NCI-H510A (cell line): ENCODE measurements around the gene GEMIN5.
A peak's percentile ranks its signal among the peaks of the same experiment; 100 is the strongest.
"Not testable (repeated sequence)": the region's sequence is repeated elsewhere in the genome, so short reads cannot be mapped to it uniquely, and the experiment has no call there.

ENCODE experiments used
- DNase-seq: peaks from one replicate; lab custom pipeline; 2025; lab: John Stamatoyannopoulos, UW

Gene GEMIN5

DNA sequence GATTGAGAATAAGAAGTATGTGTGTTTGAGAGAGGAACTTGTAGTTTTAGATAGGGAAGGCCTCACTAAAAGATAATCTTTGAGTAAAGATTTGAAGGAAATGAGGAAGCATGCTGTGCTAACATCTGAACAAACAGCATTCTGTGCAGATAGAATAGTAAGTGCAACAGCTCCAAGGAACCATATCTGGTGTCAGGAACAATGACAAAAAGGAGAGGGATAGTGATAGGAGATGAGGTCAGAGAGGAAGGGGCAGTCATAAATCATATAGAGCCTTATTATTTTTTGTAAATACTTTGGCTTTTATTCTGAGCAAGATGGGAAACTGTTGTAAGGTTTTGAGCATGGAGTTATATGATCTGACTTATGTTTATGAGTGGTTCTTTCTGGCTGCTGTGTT, 6.7 kb upstream of the GEMIN5 start:
- DNase-seq = no peak

DNA sequence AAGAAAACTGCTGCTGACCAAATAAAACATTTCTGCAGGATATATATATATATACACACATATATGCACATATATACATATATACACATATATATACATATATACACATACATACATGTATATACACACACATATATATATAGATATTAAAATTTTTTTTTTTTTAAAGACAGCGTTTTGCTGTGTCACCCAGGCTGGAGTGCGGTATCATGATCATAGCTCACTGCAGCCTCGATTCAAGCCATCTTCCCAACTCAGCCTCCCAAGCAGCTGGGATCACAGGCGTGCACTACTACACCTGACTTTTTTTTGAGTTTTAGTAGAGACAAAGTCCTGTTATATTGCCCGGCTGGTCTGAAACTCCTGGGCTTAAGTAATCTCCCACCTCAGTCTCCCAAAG, 5.5 kb upstream of the GEMIN5 start:
- no peak for DNase-seq

DNA sequence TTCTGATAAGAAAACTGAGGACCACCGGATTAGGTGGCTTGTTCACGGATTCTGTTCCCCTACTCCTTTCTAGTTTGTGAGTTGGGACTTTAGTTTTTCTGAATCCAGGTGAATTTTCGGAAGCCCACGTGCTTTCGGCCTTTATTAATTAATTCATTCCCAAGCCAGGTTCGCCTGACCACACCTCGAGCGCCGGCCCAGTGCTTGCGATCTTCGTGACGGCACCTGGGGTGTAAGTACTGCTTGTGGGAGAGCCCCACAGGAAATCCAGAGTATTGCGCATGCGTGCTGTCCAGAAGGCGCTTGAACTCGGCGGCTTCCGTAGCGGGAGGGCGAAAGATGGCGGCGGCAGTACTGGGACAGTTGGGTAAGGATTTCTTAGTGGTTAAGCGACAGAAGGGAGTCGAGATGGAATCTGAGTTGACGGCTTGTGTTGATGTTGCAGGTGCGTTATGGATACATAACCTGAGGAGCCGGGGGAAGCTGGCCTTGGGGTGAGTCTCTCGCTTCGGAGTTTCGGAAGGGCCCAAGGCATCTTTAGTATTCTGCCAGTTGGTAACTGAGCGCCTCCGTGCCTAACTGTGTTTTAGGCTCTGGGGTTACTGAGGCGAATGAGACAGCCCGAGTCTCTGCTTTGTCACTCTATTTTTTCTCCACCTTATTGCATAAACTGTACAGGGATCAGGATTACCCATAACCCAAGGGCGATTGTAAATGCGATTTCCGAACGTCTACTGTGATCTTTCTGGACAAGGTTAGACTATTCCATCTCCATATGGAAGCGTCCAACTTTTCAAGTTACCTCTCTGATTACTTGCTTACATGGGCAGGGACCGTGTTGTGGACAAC, 3.0 kb upstream of the GEMIN5 start, which contains the start of gene MRPL22:
Gene MRPL22 (plus strand): TSS at position 302 of the 849 bp plus-strand sequence. CDS start 38 bp downstream, at position 340.
- peak; percentile 67 for DNase-seq

DNA sequence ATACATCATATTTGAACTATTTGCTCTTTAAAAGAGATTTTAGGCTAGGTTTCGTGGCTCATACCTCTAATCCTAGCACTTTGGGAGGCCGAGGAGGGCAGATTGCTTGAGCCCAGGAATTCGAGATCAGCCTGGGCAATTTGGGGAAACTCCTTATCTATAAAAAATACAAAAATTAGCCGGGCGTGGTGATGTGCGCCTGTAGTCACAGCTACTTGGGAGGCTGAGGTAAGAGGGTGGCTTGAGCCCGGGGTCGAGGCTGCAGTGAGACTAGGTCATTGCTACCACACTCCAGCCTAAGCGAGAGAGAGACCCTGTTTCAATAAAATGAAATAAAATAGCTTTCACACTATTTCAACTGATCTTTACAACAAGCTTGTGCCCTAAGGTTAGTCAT, 2.4 kb upstream of the GEMIN5 start:
- no peak for DNase-seq

DNA sequence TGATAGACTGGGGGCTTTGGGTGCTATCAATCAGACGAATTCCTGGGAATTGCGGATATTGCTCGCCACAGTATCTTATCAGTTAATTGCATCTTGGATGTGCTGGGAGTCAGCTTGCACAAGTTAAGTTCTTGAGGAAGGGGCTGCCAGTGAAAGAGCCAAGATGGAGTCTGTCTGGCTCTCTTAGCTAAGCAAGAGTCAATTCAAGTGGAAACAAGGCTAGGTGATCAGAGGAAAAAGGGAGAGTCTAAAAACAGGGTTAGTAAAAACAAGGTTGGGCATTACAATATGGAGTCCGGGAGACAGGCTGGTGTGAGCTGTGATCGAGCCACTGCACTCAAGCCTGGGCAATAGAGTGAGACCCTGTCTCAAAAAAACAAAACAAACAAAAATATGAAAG, 1.4 kb upstream of the GEMIN5 start:
- DNase-seq = not testable (repeated sequence)

DNA sequence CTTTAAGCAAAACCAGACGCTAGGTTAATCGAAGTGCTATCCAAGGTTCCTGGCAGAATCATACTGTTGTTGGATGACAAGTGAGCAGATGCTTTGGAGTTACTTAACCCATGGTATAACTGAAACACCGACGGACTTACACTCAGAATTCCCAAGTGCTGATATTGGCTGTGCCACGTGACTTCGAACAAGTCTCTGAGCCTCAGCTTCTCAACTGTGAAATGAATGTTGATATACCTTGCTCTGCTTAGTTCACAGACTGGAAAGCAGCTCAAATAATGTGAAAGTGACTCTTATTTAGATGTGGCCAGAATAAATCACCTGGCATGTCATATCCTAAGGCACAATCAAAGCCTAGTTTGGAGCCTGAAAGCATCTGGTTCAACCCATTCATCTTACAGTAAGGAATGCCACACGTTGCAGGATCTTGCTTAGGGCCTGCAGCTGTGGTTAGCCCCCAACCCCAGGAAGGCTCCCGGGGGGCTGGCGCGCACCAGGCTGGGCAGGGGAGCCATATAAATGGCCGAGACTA, 759 bp downstream of the GEMIN5 start:
- DNase-seq = no peak

DNA sequence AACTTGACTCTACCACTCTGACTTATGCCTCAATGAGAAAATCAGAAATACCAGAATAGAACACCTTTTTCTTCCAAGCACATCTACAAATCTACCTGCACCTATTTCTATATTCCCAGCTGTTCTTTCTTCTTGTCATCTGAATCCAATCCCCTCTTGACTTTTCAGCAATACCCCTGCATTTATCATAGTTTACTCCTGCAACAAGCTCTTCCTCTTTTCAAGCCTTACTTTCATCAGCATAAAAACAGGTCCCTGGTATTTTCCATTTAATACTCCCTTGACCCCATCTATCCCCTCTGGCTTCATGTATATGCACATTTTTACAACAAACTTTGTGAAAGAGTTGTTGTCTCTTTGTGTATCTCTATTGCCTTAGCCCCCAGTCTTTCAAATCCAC, 3.1 kb downstream of the GEMIN5 start:
- DNase-seq = no peak

DNA sequence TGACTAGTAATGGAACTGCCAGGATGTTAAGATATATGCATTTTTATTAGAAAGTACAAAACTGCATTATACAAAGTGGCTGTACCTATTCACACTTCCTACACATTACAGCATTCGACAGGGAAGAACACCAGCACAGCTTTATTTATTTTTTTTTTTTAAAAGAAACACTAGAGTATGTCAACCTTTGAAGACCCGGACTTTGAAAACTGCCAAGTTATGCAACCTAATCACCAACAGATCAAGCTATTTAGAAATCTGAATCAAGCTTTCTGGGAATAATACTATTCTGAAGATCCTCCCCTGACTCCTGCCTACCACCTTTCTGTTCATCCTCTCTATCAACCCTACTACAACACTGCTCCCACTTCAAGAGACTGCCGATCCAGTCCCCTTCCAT, 4.5 kb downstream of the GEMIN5 start:
- DNase-seq = no peak

DNA sequence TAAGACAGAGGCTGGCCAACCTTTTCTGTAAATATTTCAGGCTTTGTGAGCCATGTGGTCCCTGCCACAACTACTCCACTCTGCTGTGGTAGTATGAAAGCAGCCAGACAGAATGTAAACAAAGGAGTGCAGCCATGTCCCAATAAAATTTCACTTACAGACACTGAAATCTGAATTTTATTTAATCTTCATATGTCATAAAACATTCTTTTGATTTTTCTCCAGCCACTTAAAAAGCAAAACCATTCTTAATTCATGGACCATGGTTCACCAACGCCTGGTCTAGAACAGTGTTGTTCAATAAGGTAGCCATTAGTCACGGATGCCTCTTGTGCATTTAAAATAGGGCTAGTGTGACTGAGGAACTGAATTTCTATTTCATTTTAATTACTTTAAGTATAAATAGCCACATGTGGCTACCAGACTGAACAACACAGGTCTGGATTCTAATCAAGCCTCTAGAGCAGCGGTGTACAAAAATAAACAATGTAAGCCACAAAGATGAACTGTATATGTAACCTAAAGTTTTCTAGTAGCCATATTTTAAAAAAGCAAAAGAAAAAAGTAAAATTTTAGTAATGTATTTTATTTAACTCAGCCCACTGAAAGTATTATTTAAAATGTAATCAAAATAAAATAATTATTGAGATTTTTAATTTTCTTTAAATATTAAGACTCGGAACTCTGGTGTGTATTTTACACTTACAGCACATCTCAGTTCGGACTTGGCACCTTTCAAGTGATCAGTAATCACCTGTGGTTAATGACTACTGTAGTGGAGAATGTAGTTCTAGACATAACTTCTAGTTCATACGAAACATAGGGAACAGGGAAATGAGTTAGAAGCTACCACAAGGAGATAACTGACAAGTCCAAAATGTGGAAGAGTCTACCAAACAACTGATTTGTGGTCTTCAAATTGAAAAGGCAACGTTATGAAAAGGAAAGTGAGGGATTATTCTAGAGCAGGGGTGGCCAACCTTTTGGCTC, 14.3 kb downstream of the GEMIN5 start:
- DNase-seq = no peak

DNA sequence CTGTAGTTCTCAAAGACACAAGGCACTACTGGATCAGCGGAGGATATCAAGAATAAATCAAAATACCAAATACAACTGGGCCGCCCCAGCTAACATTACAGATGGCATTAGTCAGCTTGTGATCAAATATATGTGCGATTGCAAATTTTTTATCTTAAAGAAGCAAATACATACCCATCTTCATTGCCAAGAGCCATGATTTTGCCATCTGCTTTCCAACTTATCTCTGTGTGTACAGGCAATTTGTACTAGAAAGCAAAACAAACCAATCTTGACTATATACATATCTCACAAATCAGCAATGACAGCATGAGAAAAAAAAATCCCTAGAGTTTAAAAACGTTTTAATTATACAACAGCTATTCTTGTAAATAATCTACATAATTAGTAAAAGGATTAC, 20.3 kb downstream of the GEMIN5 start:
- DNase-seq = no peak

DNA sequence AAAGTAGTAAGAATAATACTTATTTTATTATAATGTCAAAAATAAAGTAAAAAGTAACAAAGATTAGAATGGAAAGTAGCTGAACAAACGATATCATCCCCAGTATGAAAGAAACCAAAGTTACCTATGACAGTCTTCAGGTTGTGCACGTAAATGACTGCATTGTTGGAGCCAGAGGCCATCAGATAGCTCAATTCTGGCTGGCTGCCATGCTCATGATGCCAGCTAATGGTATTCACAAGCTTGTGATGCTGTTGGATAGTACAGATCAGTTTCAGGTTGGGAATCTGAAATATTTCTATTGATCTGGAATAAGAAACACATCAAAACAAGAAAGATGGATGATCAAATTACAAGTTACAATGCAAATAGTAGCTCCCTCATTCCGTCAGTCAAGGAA, 21.1 kb downstream of the GEMIN5 start:
- no peak for DNase-seq

DNA sequence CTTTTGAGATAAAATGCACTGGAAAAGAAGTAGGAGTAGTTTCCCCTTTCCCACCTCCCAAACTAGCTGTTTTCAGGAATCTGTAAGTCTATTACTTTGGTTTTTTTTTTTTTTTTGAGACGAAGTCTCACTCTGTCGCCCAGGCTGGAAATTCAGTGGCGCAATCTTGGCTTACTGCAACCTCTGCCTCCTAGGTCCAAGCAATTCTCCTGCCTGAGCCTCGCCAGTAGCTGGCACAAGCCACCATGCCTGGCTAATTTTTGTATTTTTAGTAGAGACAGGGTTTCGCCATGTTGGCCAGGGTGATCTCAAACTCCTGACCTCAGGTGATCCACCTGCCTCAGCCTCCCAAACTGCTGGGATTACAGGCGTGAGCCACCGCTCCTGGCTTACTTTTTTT, 32.4 kb downstream of the GEMIN5 start:
- DNase-seq = not testable (repeated sequence)

DNA sequence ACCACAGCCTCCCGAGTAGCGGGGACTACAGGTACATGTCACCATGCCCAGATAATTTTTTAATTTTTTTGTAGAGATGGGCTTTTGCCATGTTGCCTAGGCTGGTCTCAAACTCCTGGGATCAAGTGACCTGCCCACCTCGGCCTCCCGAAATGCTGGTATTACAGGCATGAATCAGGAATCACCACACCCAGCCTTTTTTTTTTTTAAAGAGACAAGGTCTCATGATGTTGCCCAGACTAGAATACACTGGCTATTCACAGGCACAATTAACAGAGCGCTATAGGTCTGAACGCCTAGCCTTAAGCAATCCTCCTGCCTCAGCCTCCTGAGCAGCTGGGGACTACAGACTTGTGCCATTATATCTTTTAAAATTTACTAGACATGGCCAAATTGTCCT, 36.1 kb downstream of the GEMIN5 start:
- no peak for DNase-seq

DNA sequence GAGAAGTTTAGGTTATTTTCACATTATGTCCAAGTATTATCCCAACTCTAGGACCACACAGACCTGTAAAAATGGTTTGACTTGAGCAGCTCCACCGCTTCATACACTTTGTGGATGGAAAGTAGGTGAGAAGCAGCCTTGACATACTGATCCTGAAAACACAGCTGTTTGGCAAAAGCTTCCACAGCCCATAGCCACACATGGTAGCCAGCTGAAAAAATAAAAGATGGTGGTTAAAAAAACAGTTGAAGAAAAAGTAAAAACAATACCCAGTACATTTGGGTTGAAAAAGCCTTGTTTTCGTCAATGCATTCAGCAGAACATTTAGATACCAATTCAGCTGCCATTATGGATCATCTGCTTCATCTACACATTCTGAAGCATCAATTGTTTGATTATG, 36.7 kb downstream of the GEMIN5 start:
- DNase-seq = no peak

DNA sequence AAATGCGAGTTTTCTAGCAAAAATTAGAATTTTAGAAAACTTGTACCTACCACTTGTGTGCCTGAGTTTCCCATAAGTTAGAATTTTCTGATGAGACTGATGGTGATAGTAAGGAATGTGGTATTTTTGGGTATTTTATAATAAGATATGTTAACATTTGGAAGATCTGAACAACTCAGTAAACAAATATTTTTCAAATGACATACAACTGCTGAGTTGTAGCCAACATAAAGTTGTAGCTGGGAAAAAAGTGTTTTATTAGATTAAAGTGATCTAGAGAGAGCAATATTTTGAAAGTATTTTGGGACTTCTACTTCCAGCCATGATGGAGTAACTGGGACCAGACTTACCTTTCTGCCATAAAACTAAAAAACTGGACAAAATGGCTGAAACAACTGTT, 37.9 kb downstream of the GEMIN5 start:
- DNase-seq = no peak

DNA sequence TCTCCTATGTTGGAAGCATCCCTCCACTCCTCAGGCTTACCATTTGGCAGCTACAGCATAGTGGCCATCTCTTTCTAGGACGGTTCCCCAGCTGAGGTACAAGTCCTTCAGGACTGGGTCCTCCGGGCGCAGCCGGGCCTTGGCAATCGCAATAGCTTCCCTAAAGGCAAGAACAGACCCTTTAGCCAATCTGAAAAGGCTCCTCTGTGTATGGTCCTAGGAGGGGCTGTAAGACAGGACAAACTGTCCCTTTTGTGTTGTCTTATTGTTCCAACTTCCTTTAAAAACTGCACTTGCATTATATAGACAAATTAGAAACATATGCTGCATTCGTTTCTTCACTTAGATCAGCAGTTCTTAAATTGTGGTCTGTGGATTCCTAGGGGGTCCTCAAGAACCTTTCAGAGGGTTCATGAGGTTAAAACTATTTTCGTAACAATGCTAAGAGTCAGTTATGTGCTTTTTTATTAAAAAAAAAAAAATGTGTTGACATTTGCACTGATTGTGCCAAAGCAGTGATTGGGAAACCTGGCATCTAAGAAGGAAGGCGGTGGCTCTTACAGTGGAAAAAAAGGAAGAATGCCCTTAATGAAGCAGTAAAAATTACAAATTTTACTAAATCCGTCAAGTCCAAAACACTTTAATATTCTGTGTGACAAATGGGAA, 38.7 kb downstream of the GEMIN5 start:
- DNase-seq = no peak

DNA sequence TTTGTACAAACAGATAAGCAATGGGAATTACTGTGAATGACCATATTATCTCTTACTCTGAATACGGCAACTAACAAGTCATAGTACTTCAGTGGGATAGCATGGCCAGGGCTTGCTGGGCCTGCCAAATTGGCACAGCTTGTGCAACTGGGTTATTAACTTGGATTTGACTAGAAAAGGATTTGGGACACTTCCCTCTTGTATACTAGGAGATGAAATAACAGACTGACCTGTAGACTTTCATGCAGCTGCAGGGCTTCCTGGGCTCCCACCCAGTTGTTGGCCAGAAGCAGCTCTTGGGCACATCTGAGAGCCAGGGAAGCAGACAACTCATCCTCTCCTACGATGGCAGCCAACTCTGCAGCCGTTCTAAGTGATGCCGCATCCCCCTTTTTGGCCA, 39.8 kb downstream of the GEMIN5 start:
- no peak for DNase-seq

DNA sequence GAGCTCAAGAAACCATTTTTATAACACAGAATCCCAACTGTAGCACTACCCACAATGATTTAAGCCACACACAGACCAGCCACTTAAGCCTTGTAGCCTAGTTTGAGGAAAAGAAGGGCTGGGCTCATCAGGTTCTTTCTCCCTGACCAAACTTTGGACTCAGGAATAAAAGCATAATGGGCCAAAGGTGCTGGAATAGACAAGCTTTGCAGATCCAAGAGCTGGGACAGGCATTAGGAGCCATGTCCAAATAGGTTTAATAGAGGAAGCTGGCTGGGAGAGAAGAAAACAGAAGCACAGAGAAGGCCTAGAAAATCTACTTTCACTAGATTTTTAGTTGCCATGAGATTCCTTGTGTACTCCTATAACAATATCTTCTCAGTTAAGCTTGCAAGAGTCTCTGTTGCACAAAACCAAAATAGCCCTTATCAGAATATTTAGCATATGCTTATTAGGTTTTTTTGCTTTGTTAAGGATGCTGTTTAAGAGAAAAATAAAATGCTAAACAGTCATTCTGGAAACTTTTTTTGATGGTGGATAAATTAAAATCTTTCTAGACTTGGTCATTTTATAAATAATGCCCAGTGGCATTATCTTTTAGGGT, 41.3 kb downstream of the GEMIN5 start:
- DNase-seq = no peak

DNA sequence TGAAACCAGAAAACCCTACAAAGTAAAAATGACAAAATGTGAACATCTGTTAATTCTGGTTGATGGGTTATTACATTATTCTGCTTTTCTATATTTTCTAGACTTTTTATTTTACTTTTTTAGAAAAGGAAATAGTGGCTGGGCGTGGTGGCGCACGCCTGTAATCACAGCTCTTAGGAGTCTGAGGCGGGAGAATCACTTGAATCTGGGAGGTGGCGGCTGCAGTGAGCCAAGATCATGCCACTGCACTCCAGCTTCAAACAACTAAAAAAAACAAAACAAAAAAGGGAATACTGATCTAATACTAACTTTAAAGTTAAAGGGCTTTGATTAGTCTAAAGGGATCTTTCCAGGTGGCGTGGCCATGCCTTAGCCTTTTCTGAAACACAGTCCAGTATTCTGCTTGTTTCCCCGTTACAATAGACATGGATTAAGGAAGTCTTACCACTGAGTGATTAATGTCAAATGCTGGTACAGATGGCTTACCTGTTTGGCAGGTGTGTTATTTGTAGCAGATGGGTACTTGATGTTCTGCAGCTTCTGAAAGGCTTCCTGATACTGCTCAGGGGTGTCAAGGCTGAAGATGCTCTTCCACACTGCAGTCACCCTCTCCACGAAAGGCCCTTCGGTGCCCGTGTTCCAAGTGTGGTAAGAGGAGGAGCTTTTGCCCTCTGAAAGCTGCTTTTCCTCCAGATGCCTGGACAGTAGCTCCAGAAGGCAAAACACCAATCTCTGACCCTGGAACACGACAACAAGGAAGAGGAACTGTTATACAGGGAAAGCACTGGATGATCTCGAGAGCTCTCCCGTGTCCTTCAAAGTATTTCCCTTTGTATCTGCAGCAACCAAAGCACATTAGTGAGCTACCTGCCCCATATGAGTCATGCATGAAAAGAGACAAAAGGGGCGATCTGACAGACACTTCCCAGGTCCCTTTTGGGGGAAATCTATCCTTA, 42.1 kb downstream of the GEMIN5 start:
- DNase-seq = no peak

DNA sequence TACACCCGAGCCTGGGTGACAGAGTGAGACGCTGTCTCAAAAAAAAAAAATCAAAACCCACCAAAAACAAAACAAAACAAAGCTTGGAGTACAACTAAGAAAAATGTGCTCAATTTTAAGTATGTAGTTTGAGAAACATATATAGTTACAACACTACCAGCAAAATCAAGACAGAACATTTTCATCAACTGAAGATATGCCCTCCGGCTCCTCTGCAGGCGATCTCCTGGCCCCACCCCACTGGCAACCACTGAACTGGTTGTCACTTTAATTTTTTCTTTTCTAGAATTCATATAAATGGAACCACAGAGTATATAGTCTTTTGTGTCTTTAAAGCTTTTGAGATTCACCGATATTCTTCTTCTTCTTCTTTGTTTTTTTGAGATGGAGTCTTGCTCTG, 44.6 kb downstream of the GEMIN5 start:
- DNase-seq = no peak
